NB4 (cell line): Measurements from ENCODE around the gene GPATCH8.

ENCODE experiments used
- MYC ChIP-seq: IDR thresholded peaks from 2 replicates; pipeline ENCODE4 v1.6.1; 2011; ENCODE audit warnings: low read depth, low read length
- POLR2A ChIP-seq: IDR thresholded peaks from 2 replicates; pipeline ENCODE4 v1.6.1; 2011; ENCODE audit warnings: mild to moderate bottlenecking; ENCODE audit not compliant: insufficient read length; ENCODE audit errors: extremely low read depth
- TF ChIP-seq, protein P1 (sequence below): IDR thresholded peaks from one replicate; pipeline ENCODE4 v1.5.1; 2012; ENCODE audit warnings: low read depth, low read length
- TF ChIP-seq, protein P2 (sequence below): IDR thresholded peaks from 2 replicates; pipeline ENCODE4 v1.6.1; 2011; ENCODE audit warnings: low read depth, low read length

DNA sequence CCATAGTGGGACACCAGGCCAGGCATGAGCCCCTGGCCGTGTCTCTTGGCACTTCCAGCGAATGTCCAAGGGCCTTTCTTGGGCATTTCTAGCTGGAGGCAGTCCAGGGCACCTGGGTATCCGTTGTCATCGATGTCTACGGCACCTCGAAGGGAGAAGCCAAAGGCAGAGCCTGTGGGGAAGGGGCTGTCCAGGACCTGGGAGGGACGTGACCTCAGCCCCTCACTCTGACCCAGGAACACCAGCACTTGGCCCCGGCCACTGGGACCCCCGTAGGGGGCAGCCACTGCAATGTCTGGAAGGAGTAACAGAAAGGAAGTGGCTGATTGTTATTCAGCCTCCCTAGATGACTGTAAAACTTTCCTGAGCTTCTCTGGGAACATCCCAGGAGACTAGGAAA lies 122.4 kb downstream of the GPATCH8 start:
- TF ChIP-seq, protein P1, sequence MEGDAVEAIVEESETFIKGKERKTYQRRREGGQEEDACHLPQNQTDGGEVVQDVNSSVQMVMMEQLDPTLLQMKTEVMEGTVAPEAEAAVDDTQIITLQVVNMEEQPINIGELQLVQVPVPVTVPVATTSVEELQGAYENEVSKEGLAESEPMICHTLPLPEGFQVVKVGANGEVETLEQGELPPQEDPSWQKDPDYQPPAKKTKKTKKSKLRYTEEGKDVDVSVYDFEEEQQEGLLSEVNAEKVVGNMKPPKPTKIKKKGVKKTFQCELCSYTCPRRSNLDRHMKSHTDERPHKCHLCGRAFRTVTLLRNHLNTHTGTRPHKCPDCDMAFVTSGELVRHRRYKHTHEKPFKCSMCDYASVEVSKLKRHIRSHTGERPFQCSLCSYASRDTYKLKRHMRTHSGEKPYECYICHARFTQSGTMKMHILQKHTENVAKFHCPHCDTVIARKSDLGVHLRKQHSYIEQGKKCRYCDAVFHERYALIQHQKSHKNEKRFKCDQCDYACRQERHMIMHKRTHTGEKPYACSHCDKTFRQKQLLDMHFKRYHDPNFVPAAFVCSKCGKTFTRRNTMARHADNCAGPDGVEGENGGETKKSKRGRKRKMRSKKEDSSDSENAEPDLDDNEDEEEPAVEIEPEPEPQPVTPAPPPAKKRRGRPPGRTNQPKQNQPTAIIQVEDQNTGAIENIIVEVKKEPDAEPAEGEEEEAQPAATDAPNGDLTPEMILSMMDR = no peak
- TF ChIP-seq POLR2A (no peak), MYC (no peak)
- TF ChIP-seq, protein P2, sequence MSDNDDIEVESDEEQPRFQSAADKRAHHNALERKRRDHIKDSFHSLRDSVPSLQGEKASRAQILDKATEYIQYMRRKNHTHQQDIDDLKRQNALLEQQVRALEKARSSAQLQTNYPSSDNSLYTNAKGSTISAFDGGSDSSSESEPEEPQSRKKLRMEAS = no peak
